Effector memory CD4-positive, alpha-beta T cell (primary cell): ENCODE results near the gene PLCE1.

Experiments
- DNase-seq, 3 donors: peaks; one replicate each; pipeline ENCODE4 v3.0.0-alpha.2; 2020
- H3K27ac ChIP-seq: 2 replicates; pipeline ENCODE4 v1.7.0; 2013; ENCODE audit warnings: mild to moderate bottlenecking, low read length, moderate library complexity; ENCODE audit not compliant: insufficient read depth, poor library complexity, severe bottlenecking
- H3K27me3 ChIP-seq: replicated peaks from 2 replicates; pipeline ENCODE4 v1.7.0; 2013; ENCODE audit warnings: mild to moderate bottlenecking, low read length; ENCODE audit not compliant: insufficient read depth, control insufficient read depth, poor library complexity, severe bottlenecking
- H3K36me3 ChIP-seq: 2 replicates; pipeline ENCODE4 v1.7.0; 2013; ENCODE audit warnings: mild to moderate bottlenecking, low read length, moderate library complexity; ENCODE audit not compliant: control insufficient read depth, insufficient read depth
- H3K4me1 ChIP-seq: 2 replicates; pipeline ENCODE4 v1.7.0; 2013; ENCODE audit warnings: low read length, mild to moderate bottlenecking; ENCODE audit not compliant: control insufficient read depth, insufficient read depth, poor library complexity, severe bottlenecking
- H3K4me3 ChIP-seq: 2 replicates; pipeline ENCODE4 v1.7.0; 2013; ENCODE audit warnings: low read length, low read depth, mild to moderate bottlenecking; ENCODE audit not compliant: insufficient read depth, poor library complexity, severe bottlenecking
- H3K9me3 ChIP-seq: 2 replicates; pipeline ENCODE4 v1.7.0; 2013; ENCODE audit warnings: mild to moderate bottlenecking, low read length, moderate library complexity; ENCODE audit not compliant: control insufficient read depth

The PLCE1 gene

DNA sequence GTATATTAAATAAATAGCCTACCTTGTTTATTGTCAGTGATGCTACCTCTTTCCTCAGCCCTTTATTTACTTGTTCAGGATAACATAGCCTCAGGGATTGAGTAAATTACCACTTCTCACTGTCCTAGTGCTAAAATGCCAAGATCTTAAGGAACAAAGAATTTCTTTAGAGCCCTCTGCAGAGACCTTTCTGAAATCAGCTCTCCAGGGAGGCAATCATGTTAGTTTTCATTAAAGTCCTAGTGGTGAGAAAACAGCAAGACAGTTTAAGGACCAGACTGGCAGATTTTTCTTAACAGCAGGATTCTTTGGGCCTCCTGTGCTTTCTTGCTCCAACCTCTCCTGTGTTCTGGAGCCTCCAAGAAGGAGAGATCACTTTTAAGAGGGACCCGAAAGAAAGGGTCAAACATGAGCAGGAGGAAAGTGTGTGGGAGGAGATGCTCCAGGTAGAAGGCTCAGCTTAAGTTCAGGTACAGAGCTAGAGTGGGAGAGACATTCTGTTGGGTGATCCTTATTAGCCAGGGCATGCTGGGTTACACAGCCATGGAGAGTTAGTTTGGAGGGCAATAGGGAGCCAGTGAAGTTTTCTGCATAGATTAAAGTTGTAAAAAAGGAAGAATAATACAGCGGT is 1.2 kb upstream of the PLCE1 start:
- H3K27ac ChIP-seq, result no peak overlapping the region
- no peaks in the 10 kb centered on the region for H3K9me3 ChIP-seq
- no peaks in the 10 kb centered on the region for H3K27me3 ChIP-seq
- H3K4me3 ChIP-seq, result no peak overlapping the region
- no peaks in the 10 kb centered on the region for H3K4me1 ChIP-seq
- DNase-seq, result no peak
- H3K36me3 ChIP-seq, result no peaks in the 10 kb centered on the region

DNA sequence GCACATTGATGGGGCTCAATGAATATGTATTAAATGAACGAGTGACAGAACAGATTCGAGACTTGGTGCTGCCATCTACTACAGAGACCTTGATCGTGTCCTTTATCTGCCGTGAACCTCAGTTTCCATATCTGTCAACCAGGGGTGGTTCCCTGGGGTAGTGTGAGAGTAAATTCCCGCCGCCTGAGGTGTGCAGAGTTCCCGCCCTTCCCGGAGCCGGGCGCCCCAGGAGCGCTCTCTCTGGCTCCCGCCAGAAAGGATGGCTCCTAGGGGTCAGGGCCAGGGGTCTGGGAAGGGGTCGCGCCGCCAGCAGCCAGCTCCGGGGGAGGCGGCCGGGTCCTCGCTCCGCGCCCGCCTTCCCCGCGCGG is 333 bp upstream of the PLCE1 start:
- DNase-seq, result no peak
- Histone ChIP-seq H3K27me3 (no peaks in the 10 kb centered on the region), H3K4me1 (no peaks in the 10 kb centered on the region), H3K9me3 (no peaks in the 10 kb centered on the region), H3K36me3 (no peaks in the 10 kb centered on the region), H3K4me3 (no peak overlapping the region), H3K27ac (no peak overlapping the region)

DNA sequence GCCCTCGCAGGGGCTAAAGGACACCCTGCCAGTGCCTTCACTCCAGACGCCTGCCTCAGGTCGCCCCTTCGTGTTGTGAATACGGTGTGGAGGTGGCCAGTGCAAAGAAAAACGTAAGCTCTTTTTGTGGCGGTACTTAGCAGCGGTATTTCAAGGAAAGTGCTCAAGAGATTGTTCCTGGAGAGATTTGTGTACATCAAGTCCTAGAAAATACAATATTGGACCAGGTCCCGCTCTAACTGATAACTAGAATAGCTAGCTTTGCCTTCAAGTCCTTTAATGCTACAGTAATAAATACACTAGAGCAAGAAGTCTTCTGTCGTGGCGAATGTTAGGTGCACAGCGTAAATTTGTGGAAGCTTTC is 689 bp downstream of the PLCE1 start:
- H3K4me1 ChIP-seq, result no peaks in the 10 kb centered on the region
- H3K27me3 ChIP-seq, result no peaks in the 10 kb centered on the region
- no peaks in the 10 kb centered on the region for H3K9me3 ChIP-seq
- DNase-seq, result no peak
- H3K27ac ChIP-seq, result no peak overlapping the region
- no peak overlapping the region for H3K4me3 ChIP-seq
- no peaks in the 10 kb centered on the region for H3K36me3 ChIP-seq

DNA sequence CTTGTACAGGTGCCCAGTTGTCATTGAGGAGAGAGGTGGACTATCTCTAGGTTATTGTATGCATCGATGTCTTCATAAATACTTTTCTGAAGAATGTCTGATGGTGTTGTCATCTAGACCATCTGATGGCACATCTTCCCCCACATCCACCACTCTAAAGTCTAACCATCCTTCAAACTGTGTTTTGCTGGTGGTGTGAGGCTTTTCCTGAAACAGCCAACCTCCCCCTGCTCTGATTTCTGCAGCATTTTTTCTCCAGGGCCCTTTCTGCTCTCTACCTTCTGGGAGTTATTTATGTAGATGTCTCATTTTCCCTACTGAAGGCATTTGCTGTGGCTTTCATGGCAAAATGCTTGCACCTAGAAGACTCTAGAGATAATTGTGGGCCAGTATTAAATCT is 1.5 kb downstream of the PLCE1 start:
- Histone ChIP-seq H3K4me1 (no peaks in the 10 kb centered on the region), H3K27ac (no peak overlapping the region), H3K9me3 (no peaks in the 10 kb centered on the region), H3K27me3 (no peaks in the 10 kb centered on the region), H3K36me3 (no peaks in the 10 kb centered on the region), H3K4me3 (no peak overlapping the region)
- no peak for DNase-seq

DNA sequence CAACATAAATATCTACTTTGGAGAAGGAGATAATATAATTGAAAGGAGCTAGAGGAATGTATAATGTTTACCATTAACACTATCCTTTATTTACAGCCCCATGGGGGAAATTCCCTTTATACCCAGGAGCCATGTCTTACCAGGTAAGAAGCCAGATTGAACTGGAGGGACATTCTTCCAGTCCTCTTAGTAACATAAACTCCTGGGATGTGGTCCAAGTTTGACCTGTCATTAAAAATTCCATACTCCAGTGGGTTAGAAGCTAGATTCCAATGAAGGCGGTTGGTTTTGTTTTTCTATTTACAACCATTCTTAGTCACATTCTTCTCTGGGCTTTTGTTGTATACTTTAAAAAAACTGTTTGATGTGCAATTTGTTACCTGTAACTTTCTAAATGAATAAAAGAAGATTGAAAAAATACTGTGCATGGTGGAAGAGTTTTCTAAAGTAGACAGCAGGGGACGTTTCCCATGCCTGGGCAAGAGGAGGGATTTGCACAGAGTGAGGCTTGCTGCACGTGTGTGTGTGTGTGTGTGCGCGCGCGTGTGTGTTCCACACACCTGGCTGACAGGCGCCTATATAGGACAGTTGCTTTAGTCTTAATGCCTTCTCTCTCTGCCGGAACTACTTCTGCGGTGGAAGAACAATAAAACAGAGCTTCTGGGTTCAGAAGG is 2.0 kb downstream of the PLCE1 start:
- no peak overlapping the region for H3K4me3 ChIP-seq
- DNase-seq, result no peak
- H3K27me3 ChIP-seq, result no peaks in the 10 kb centered on the region
- no peaks in the 10 kb centered on the region for H3K4me1 ChIP-seq
- no peaks in the 10 kb centered on the region for H3K36me3 ChIP-seq
- no peak overlapping the region for H3K27ac ChIP-seq
- H3K9me3 ChIP-seq, result no peaks in the 10 kb centered on the region

DNA sequence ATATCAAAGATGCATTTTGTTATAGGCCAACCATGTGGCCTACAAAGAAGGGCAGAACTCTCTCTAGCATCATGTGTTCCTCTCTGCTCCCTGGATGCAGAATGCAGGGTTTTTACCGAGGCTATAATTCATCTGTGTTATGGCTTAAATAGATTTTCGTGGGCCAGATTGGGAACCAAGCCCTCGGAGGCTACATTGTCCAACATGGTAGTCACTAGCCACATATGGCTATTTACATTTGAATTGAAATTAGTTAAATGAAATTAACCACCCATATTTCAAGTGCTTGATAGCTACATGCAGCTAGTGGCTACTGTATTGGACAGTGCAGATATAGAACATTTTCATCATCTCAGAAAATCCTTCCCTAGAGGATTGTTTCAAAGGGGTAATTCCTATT is 2.8 kb downstream of the PLCE1 start:
- H3K4me3 ChIP-seq, result no peak overlapping the region
- H3K36me3 ChIP-seq, result no peaks in the 10 kb centered on the region
- H3K27ac ChIP-seq, result no peak overlapping the region
- H3K9me3 ChIP-seq, result no peaks in the 10 kb centered on the region
- DNase-seq, result no peak
- H3K4me1 ChIP-seq, result no peaks in the 10 kb centered on the region
- H3K27me3 ChIP-seq, result no peaks in the 10 kb centered on the region

DNA sequence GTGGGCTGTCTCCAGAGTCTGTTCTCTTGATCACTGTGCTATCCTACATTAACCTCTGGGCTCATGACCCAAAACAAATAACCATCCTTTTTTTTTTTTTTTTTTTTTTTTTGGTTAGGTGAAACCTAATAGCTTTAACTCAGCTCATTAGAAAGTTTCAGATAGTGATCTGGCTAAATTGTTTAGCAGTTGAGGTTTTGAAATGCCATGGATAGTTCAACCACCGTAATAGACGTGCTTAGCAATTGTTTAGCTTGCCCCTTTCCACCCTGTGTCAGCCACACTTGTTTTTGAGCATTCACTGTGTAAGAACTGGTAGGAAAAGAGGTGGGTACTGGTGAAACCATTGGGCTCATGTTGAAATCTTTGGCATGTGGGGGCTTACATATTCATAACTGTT is 3.8 kb downstream of the PLCE1 start:
- Histone ChIP-seq H3K27ac (no peak overlapping the region), H3K4me1 (no peaks in the 10 kb centered on the region), H3K36me3 (no peaks in the 10 kb centered on the region), H3K9me3 (no peaks in the 10 kb centered on the region), H3K27me3 (no peaks in the 10 kb centered on the region), H3K4me3 (no peak overlapping the region)
- DNase-seq, result no peak

DNA sequence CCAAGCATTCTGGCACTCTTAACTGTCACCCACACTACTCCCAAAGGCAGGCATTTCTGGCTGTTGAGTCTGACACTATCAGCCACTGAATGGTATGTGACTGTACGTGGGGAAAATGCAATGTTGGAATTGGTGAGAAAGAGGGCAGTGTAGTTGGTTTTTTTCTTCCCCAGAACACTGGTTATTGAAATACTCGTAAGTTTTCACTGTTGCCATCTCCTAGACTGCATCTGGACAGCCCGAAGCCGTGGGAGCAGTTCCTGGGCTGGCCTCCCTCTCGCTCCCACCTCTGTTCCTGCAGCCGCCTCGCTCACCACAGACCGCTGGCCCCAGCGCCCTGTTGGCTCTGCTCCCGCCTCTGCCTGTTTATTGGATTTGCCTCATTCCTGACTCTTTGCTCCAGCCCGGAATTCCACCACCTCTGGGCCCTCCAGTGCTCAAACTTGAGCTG is 5.7 kb downstream of the PLCE1 start:
- no peaks in the 10 kb centered on the region for H3K9me3 ChIP-seq
- no peak overlapping the region for H3K27ac ChIP-seq
- H3K27me3 ChIP-seq, result no peaks in the 10 kb centered on the region

DNA sequence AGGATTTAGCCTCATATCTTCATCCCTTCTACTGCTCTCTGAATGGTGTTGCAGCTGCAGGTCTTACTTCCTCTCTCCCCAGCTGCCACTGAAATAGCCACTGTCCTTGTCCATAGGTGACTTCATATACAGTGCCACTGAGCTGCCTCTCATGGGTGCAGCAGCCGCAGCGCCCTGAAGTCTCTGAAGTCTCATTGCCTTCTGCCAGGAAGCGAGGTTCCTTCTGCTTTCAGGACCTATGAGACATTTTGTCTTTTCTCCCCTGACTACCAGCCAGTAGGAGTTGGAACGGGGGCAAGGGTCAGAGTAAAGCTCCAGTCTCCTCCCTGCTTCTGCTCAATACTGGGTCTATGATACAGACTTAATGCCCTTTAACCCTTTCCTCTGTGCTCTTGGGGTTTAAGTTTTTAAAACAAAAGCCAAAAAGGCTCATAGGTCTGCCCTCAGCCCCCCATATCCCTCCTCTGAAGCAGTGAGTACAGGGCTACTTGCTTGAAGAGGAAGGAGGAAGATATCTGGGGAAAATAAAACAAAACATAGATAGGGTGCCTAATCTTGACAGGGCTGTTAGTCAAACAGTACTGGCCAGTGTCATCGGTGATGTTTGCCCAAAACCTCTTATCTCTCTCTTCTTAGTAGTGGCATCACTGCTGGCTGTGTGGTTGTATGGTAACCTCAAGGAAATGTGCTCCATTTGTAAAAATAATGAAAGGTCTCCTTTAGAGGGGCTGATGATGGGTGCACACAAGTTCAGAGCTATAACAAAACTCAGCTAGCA is 7.1 kb downstream of the PLCE1 start:
- no peaks in the 10 kb centered on the region for H3K9me3 ChIP-seq
- H3K36me3 ChIP-seq, result no peaks in the 10 kb centered on the region
- H3K4me1 ChIP-seq, result no peaks in the 10 kb centered on the region
- no peak for DNase-seq
- no peak overlapping the region for H3K27ac ChIP-seq
- no peaks in the 10 kb centered on the region for H3K27me3 ChIP-seq
- H3K4me3 ChIP-seq, result no peak overlapping the region

More for the DNA sequence above, 5.7 kb downstream of the PLCE1 start:
- H3K36me3 ChIP-seq, result no peaks in the 10 kb centered on the region
- no peak for DNase-seq
- no peak overlapping the region for H3K4me3 ChIP-seq
- H3K4me1 ChIP-seq, result no peaks in the 10 kb centered on the region

DNA sequence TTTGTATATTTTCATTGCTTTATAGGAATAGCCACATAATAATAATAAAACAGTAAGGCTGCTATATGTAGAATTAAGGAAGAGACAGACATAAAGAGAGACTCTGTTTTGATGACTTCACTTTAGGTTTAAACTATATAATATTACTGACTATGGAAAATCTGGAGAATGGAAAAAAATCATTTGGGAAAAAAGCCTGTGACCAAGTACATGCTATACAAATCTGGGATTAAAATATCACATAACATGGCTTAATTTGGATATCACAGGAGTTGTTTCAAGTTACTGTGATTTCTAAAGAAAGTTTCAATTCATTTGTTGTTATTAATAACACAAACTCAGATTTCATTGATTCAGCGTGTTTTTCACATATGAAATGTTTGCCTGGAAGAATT is 7.7 kb downstream of the PLCE1 start:
- no peak for DNase-seq
- Histone ChIP-seq H3K27ac (no peak overlapping the region), H3K4me3 (no peak overlapping the region), H3K4me1 (no peaks in the 10 kb centered on the region), H3K27me3 (no peaks in the 10 kb centered on the region), H3K9me3 (no peaks in the 10 kb centered on the region), H3K36me3 (no peaks in the 10 kb centered on the region)
